ENCODE results near the gene GPR158. TPM values are rescaled to one million over a fixed set of nuclear protein-coding genes. Genes with fewer than 3 reads are reported as not detected.

The GPR158 gene
- total and polyA plus RNA-seq, 2 experiments from 2014 or later = 0.18 to 0.61 TPM

- no peaks in the 10 kb centered on the region for H3K4me1 ChIP-seq (ENCODE audit: low read depth)
- H3K36me3 ChIP-seq = no peaks in the 10 kb centered on the region
- no peaks in the 10 kb centered on the region for H3K9me3 ChIP-seq (ENCODE audit: low read depth)
- peak in 1 of 2 donors; percentile 69 for DNase-seq (ENCODE audit: low read depth in 1 of 2, low spot score in 1 of 2)
- no peak overlapping the region for H3K27ac ChIP-seq
- no peaks in the 10 kb centered on the region for H3K27me3 ChIP-seq
- H3K4me3 ChIP-seq = no peak overlapping the region
- TF ChIP-seq CTCF (IDR thresholded peaks at IDR 0.05; ENCODE audit: low read depth, low read length) = no peak
Observed at GRCh38 chr10:25457552-25457951, 282.8 kb downstream of the GPR158 start.

DNA sequence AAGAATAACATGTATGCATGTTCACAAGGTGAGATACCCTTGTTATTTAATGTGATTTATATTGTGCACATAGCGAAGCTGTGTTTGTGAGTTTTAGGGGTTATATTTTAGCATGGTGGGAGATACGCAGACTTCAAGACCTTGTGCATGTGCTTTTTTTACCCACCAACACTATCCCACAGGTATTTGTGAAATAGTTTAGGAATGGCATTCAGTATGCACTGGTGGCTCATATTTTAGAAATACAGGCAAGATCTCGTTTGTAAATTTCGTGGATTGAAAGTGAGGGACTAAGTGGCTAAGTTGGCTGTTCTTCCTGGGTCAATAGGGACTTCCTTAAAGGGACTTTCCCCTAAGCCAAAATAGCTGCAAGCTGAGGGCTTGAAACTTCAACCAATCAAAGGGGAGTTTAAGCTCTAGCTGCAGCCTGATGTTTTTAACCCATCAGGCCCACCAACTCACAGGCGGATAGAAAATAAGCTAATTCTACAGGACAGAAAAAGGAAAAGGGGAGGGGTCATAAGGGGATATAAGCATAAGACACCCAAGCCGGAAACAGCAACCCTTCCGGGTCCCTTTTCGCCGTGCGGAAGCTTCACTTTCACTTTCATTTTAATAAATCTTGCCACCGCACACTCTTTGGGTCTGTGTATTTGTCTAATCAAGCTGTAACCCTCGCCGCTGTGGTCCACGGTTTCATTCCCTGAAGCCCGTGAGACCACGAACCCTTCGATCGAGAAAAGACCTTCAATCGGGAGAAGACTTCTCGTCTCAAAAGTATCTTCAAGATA lies 291.0 kb downstream of the GPR158 start:
- no peak for DNase-seq (ENCODE audit: low read depth in 1 of 2, low spot score in 1 of 2)
- H3K9me3 ChIP-seq (ENCODE audit: low read depth) = no peaks in the 10 kb centered on the region
- no peak overlapping the region for H3K4me3 ChIP-seq
- H3K4me1 ChIP-seq (ENCODE audit: low read depth) = no peaks in the 10 kb centered on the region
- no peak for TF ChIP-seq CTCF (IDR thresholded peaks at IDR 0.05; ENCODE audit: low read depth, low read length)
- no peaks in the 10 kb centered on the region for H3K36me3 ChIP-seq
- no peaks in the 10 kb centered on the region for H3K27me3 ChIP-seq
- H3K27ac ChIP-seq = no peak overlapping the region

- Histone ChIP-seq H3K27ac (no peak overlapping the region), H3K27me3 (no peaks in the 10 kb centered on the region)
- no peak for TF ChIP-seq CTCF (IDR thresholded peaks at IDR 0.05; ENCODE audit: low read depth, low read length)
Observed at GRCh38 chr10:25467881-25468280, 293.1 kb downstream of the GPR158 start.

DNA sequence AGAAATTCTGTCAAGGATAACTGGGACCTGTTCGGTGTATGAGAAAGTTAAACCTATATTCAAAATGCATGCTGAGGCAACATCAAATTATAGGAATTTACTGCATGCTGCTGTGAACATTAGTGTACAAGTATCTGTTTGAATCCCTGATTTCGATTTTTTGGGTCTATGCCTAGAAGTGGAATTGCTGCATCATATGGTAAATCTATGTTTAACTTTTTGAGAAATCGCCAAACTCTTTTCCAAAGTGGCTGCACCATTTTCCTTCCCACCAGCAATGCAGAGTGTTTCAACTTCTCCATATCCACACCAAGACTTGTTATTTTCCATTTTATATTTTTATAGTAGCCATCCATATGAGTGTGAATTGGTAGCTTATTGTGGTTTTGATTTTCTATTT lies 306.7 kb downstream of the GPR158 start:
- Histone ChIP-seq H3K9me3 (ENCODE audit: low read depth) (no peaks in the 10 kb centered on the region), H3K4me1 (ENCODE audit: low read depth) (no peaks in the 10 kb centered on the region), H3K36me3 (no peaks in the 10 kb centered on the region), H3K27me3 (no peaks in the 10 kb centered on the region), H3K27ac (no peak overlapping the region), H3K4me3 (no peak overlapping the region)
- TF ChIP-seq CTCF (IDR thresholded peaks at IDR 0.05; ENCODE audit: low read depth, low read length) = no peak
- no peak for DNase-seq (ENCODE audit: low read depth in 1 of 2, low spot score in 1 of 2)

More at GRCh38 chr10:25467881-25468280, 293.1 kb downstream of the GPR158 start:
- no peak overlapping the region for H3K4me3 ChIP-seq
- no peaks in the 10 kb centered on the region for H3K4me1 ChIP-seq (ENCODE audit: low read depth)
- DNase-seq (ENCODE audit: low read depth in 1 of 2, low spot score in 1 of 2) = no peak
- no peaks in the 10 kb centered on the region for H3K9me3 ChIP-seq (ENCODE audit: low read depth)
- no peaks in the 10 kb centered on the region for H3K36me3 ChIP-seq

GRCh38 chr10:25483999-25484398 lies 309.2 kb downstream of the GPR158 start:
- H3K36me3 ChIP-seq = no peaks in the 10 kb centered on the region
- H3K9me3 ChIP-seq (ENCODE audit: low read depth) = no peaks in the 10 kb centered on the region
- no peak overlapping the region for H3K4me3 ChIP-seq
- TF ChIP-seq CTCF (IDR thresholded peaks at IDR 0.05; ENCODE audit: low read depth, low read length) = no peak
- no peak overlapping the region for H3K27ac ChIP-seq
- no peak for DNase-seq (ENCODE audit: low read depth in 1 of 2, low spot score in 1 of 2)
- H3K27me3 ChIP-seq = no peaks in the 10 kb centered on the region
- H3K4me1 ChIP-seq (ENCODE audit: low read depth) = no peaks in the 10 kb centered on the region

All from cardiac muscle cell (in vitro differentiated cells and primary cell).